Endothelial cell (in vitro differentiated cells): ENCODE results near the gene GPI. TPM values are rescaled to one million over a fixed set of nuclear protein-coding genes. Genes with fewer than 3 reads are reported as not detected.
"Not testable (repeated sequence)": the region's sequence is repeated elsewhere in the genome, so short reads cannot be mapped to it uniquely, and the experiment has no call there.

Source experiments
- DNase-seq: peaks from one replicate; pipeline ENCODE4 v3.0.0; 2021; ENCODE audit warnings: low spot score
- H3K27ac Mint-ChIP-seq: one replicate; pipeline ENCODE4 v1.8.0; 2021; ENCODE audit warnings: mixed read lengths, inconsistent platforms; ENCODE audit not compliant: unreplicated experiment
- H3K27me3 Mint-ChIP-seq: one replicate; pipeline ENCODE4 v1.8.0; 2021; ENCODE audit warnings: mild to moderate bottlenecking, moderate library complexity, mixed read lengths, inconsistent platforms; ENCODE audit not compliant: unreplicated experiment
- H3K36me3 Mint-ChIP-seq: one replicate; pipeline ENCODE4 v1.8.0; 2021; ENCODE audit warnings: mild to moderate bottlenecking, low read depth, mixed read lengths, inconsistent platforms; ENCODE audit not compliant: unreplicated experiment
- H3K4me1 Mint-ChIP-seq: one replicate; pipeline ENCODE4 v1.8.0; 2021; ENCODE audit warnings: mild to moderate bottlenecking, mixed read lengths, inconsistent platforms; ENCODE audit not compliant: unreplicated experiment
- H3K4me3 Mint-ChIP-seq: one replicate; pipeline ENCODE4 v1.8.0; 2021; ENCODE audit warnings: mild to moderate bottlenecking, mixed read lengths, inconsistent platforms; ENCODE audit not compliant: unreplicated experiment
- H3K9me3 Mint-ChIP-seq: one replicate; pipeline ENCODE4 v1.8.0; 2021; ENCODE audit warnings: mixed read lengths, inconsistent platforms; ENCODE audit not compliant: unreplicated experiment
- CTCF ChIP-seq: fragments of 200-600 bp; sonication (generic); IDR thresholded peaks from one replicate; pipeline ENCODE4 v1.5.0; 2021; ENCODE audit warnings: antibody characterized with exemption; ENCODE audit not compliant: unreplicated experiment
- total RNA-seq: library from RNA; stranded (reverse); fragmentation: NEBNext Ultra II Directional; extraction: Animal tissue kit (Norgen Biotek cat#: 25700); gene quantifications from one replicate; pipeline ENCODE4 v1.2.1, GENCODE V29; 2021; ENCODE audit not compliant: unreplicated experiment

GPI gene
- total RNA-seq, 1 donor from 2014 or later, result 133 TPM

GRCh38 chr19:34366738-34367623 lies 2.0 kb downstream of the GPI start:
- H3K27ac Mint-ChIP-seq, result no peak overlapping the region
- no peaks in the 10 kb centered on the region for H3K9me3 Mint-ChIP-seq
- TF ChIP-seq CTCF, result no peak
- peaks cover 3% of the 10 kb centered on the region for H3K4me1 Mint-ChIP-seq
- no peak for DNase-seq
- peaks cover 6% of the 10 kb centered on the region for H3K36me3 Mint-ChIP-seq
- H3K27me3 Mint-ChIP-seq, result peaks cover 22% of the 10 kb centered on the region
- H3K4me3 Mint-ChIP-seq, result no peak overlapping the region

- no peak for TF ChIP-seq CTCF
- DNase-seq, result no peak
- Mint-ChIP-seq H3K4me3 (no peak overlapping the region), H3K27me3 (peaks cover 17% of the 10 kb centered on the region), H3K9me3 (no peaks in the 10 kb centered on the region), H3K4me1 (peaks cover 3% of the 10 kb centered on the region), H3K27ac (no peak overlapping the region), H3K36me3 (peaks cover 6% of the 10 kb centered on the region)
Observed at GRCh38 chr19:34367624-34367957, 2.6 kb downstream of the GPI start.

GRCh38 chr19:34368338-34368737 lies 3.3 kb downstream of the GPI start:
- no peaks in the 10 kb centered on the region for H3K9me3 Mint-ChIP-seq
- peaks cover 12% of the 10 kb centered on the region for H3K27me3 Mint-ChIP-seq
- no peak for DNase-seq
- no peak overlapping the region for H3K27ac Mint-ChIP-seq
- peaks cover 6% of the 10 kb centered on the region for H3K36me3 Mint-ChIP-seq
- peaks cover 3% of the 10 kb centered on the region for H3K4me1 Mint-ChIP-seq
- no peak overlapping the region for H3K4me3 Mint-ChIP-seq
- no peak for TF ChIP-seq CTCF

- H3K4me3 Mint-ChIP-seq, H3K9me3 Mint-ChIP-seq: not testable (repeated sequence)
Observed at GRCh38 chr19:34369166-34369565, 4.2 kb downstream of the GPI start.

GRCh38 chr19:34370117-34370516 lies 5.1 kb downstream of the GPI start:
- no peak overlapping the region for H3K4me3 Mint-ChIP-seq
- H3K27me3 Mint-ChIP-seq, result peaks cover 8% of the 10 kb centered on the region
- DNase-seq, result no peak
- peaks cover 10% of the 10 kb centered on the region for H3K36me3 Mint-ChIP-seq
- TF ChIP-seq CTCF, result no peak
- no peak overlapping the region for H3K27ac Mint-ChIP-seq
- no peaks in the 10 kb centered on the region for H3K9me3 Mint-ChIP-seq
- peaks cover 3% of the 10 kb centered on the region for H3K4me1 Mint-ChIP-seq

More at GRCh38 chr19:34369166-34369565, 4.2 kb downstream of the GPI start:
- H3K27ac Mint-ChIP-seq, H3K4me1 Mint-ChIP-seq, H3K36me3 Mint-ChIP-seq, DNase-seq: not testable (repeated sequence)
- H3K27me3 Mint-ChIP-seq, result peaks cover 12% of the 10 kb centered on the region
